ENCODE measurements around the gene GUCY2D. TPM values are rescaled to one million over a fixed set of nuclear protein-coding genes. Genes with fewer than 3 reads are reported as not detected.

Gene GUCY2D
- total and polyA plus RNA-seq, 2 experiments from 2014 or later: 0.07 to 0.08 TPM

- TF ChIP-seq CTCF (conservative IDR thresholded peaks at IDR 0.05; ENCODE audit: low read depth in 2 of 2): no peak
These were observed 29.5 kb downstream of the GUCY2D start (continued) for GRCh38 chr17:8031950-8032349.

GRCh38 chr17:8032442-8032841 lies 30.0 kb downstream of the GUCY2D start:
- ATAC-seq: no peak
- H3K27me3 Mint-ChIP-seq (ENCODE audit: insufficient read depth, low read depth, poor library complexity): peaks cover 10% of the 10 kb centered on the region
- no peak for TF ChIP-seq JUNB (IDR thresholded peaks at IDR 0.05; ENCODE audit: unreplicated experiment)
- TF ChIP-seq EZH2phosphoT487 (IDR thresholded peaks at IDR 0.05; ENCODE audit: unreplicated experiment): no peak
- no peak for TF ChIP-seq ZNF462 (CRISPR knock-in tag; IDR thresholded peaks at IDR 0.05)
- TF ChIP-seq ZNF331 (CRISPR knock-in tag; IDR thresholded peaks at IDR 0.05; ENCODE audit: low read depth): no peak
- TF ChIP-seq ETS1 (IDR thresholded peaks at IDR 0.05): no peak
- TF ChIP-seq EZH2 (IDR thresholded peaks at IDR 0.05; ENCODE audit: low read depth, unreplicated experiment): no peak
- TF ChIP-seq CTCF (conservative IDR thresholded peaks at IDR 0.05; ENCODE audit: low read depth in 2 of 2): no peak
- no peak for TF ChIP-seq STAT1 (IDR thresholded peaks at IDR 0.05; ENCODE audit: unreplicated experiment)
- TF ChIP-seq NANOG (IDR thresholded peaks at IDR 0.05; ENCODE audit: borderline replicate concordance): no peak
- no peak for TF ChIP-seq CREB1 (CRISPR knock-in tag; IDR thresholded peaks at IDR 0.05; ENCODE audit: low read depth)
- TF ChIP-seq POLR2AphosphoS5 (IDR thresholded peaks at IDR 0.05; ENCODE audit: low read depth): no peak
- TF ChIP-seq ZNF114 (CRISPR knock-in tag; IDR thresholded peaks at IDR 0.05): no peak

More at GRCh38 chr17:8032442-8032841, 30.0 kb downstream of the GUCY2D start:
- no peak overlapping the region for H3K4me2 ChIP-seq
- no peak for DNase-seq (ENCODE audit: low spot score)
- no peaks in the 10 kb centered on the region for H3K36me3 Mint-ChIP-seq (ENCODE audit: low read depth)
- H3K36me3 ChIP-seq (ENCODE audit: insufficient read depth): no peaks in the 10 kb centered on the region
- H4K20me1 ChIP-seq (replicated peaks; ENCODE audit: insufficient read depth): no peaks in the 10 kb centered on the region
- no peak overlapping the region for H3K27ac ChIP-seq (ENCODE audit: low read depth)
- H3K4me3 ChIP-seq: no peak overlapping the region
- no peaks in the 10 kb centered on the region for H3K79me2 ChIP-seq (replicated peaks; ENCODE audit: insufficient read depth)
- peaks cover under 1% of the 10 kb centered on the region; the same call in 1 of the 2 replicates for H3K27me3 ChIP-seq (ENCODE audit: insufficient read depth)
- H3K9me3 Mint-ChIP-seq: no peaks in the 10 kb centered on the region
- H3F3A ChIP-seq (replicated peaks; ENCODE audit: low read depth): no peaks in the 10 kb centered on the region
- H3K4me3 Mint-ChIP-seq: no peak overlapping the region
- H3K27ac Mint-ChIP-seq: no peak overlapping the region
- H3K4me1 ChIP-seq (ENCODE audit: insufficient read depth): no peaks in the 10 kb centered on the region
- H3K4me1 Mint-ChIP-seq: peaks cover 3% of the 10 kb centered on the region
- no peak overlapping the region for H2AFZ ChIP-seq
- no peaks in the 10 kb centered on the region; the same call in 1 of the 2 replicates for H3K9me2 ChIP-seq (ENCODE audit: insufficient read depth)

All from GM23338 (cell line).